Measurements from ENCODE around the gene STARD3.

STARD3 gene

GRCh38 chr17:39604911-39605491 is 31.9 kb upstream of the STARD3 start:
- no peak for DNase-seq

- peak in 1 of 6 experiments; percentile 23 for DNase-seq
Measured at GRCh38 chr17:39605492-39606433, 31.2 kb upstream of the STARD3 start.

- DNase-seq = no peak
Measured at GRCh38 chr17:39606434-39607056, 30.4 kb upstream of the STARD3 start.

GRCh38 chr17:39607057-39607850 is 29.7 kb upstream of the STARD3 start:
- DNase-seq = no peak

- no peak for DNase-seq
Measured at GRCh38 chr17:39607851-39608130, 29.2 kb upstream of the STARD3 start, which contains the start of gene NEUROD2. TSS of gene NEUROD2 (minus strand) at chr17:39607920. CDS start at chr17:39606599, 1,321 bp downstream.

- DNase-seq = no peak
Measured at GRCh38 chr17:39608142-39608981, 28.6 kb upstream of the STARD3 start.

GRCh38 chr17:39609416-39610025 is 27.4 kb upstream of the STARD3 start:
- DNase-seq = no peak

GRCh38 chr17:39611401-39612112 is 25.4 kb upstream of the STARD3 start:
- DNase-seq = no peak

- DNase-seq = no peak
Measured at GRCh38 chr17:39612291-39612894, 24.6 kb upstream of the STARD3 start.

GRCh38 chr17:39612935-39613464 is 23.9 kb upstream of the STARD3 start:
- DNase-seq = no peak

GRCh38 chr17:39614545-39615157 is 22.3 kb upstream of the STARD3 start:
- no peak for DNase-seq

- DNase-seq = no peak
Measured at GRCh38 chr17:39615434-39615833, 21.5 kb upstream of the STARD3 start.

GRCh38 chr17:39617100-39617445 is 19.9 kb upstream of the STARD3 start:
- no peak for DNase-seq

GRCh38 chr17:39617446-39618245 is 19.3 kb upstream of the STARD3 start:
- peak; percentile 40 to 77 (median 57) for DNase-seq

- DNase-seq = no peak
Measured at GRCh38 chr17:39618246-39618913, 18.6 kb upstream of the STARD3 start.

- DNase-seq = no peak
Measured at GRCh38 chr17:39618956-39619785, 17.8 kb upstream of the STARD3 start.

GRCh38 chr17:39619786-39620101 is 17.2 kb upstream of the STARD3 start:
- DNase-seq = no peak
